GM10266 (cell line): ENCODE results near the gene ALDH5A1.

Experiments
- DNase-seq: peaks from one replicate; pipeline ENCODE4 v3.0.0; 2012; ENCODE audit errors: extremely low spot score
- TF ChIP-seq, protein P1 (sequence below): IDR thresholded peaks from 2 replicates; pipeline ENCODE4 v1.5.1; 2012; ENCODE audit warnings: mild to moderate bottlenecking, low read depth; ENCODE audit not compliant: control insufficient read depth, insufficient read depth; ENCODE audit errors: missing control alignments

ALDH5A1 gene

DNA sequence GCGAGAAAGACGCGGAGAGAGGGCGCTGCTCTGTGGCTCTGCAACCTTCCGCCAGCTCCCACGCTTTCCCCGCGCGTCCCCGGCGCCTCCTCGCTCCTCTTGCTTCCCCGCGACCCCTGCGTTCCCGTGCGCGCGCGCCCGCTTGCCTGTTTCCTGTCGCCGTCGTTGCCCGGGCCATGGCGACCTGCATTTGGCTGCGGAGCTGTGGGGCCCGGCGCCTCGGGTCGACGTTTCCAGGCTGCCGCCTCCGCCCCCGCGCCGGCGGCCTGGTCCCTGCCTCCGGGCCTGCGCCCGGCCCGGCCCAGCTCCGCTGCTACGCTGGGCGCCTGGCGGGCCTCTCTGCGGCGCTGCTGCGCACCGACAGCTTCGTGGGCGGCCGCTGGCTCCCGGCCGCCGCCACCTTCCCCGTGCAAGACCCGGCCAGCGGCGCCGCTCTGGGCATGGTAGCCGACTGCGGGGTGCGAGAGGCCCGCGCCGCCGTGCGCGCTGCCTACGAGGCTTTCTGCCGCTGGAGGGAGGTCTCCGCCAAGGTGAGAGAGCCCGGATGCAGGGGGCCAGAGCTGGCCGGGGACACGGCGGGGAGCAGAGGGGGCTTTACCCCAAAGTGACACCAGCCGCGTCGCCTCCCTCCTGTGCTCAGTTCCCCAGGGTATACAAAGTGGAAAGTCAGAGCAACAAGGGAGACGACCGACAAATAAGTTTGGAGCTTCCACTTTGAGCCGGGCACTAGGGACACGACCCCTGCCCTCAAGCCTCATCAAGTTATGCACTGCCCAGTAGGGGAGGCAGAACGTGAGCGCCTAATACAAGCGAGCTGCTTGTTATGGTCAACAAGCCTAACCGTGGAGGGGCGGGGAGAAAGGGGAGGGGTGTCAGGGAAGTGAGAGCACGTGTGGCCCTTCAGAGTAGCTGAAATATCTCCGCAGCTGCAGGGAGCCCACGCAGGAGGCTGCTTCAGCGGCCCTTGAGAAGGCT is at the start of gene ALDH5A1:
ALDH5A1 (plus strand) TSS at position 149 of the 975 bp plus-strand sequence; CDS start at position 177, 28 bp downstream.
- TF ChIP-seq, protein P1, sequence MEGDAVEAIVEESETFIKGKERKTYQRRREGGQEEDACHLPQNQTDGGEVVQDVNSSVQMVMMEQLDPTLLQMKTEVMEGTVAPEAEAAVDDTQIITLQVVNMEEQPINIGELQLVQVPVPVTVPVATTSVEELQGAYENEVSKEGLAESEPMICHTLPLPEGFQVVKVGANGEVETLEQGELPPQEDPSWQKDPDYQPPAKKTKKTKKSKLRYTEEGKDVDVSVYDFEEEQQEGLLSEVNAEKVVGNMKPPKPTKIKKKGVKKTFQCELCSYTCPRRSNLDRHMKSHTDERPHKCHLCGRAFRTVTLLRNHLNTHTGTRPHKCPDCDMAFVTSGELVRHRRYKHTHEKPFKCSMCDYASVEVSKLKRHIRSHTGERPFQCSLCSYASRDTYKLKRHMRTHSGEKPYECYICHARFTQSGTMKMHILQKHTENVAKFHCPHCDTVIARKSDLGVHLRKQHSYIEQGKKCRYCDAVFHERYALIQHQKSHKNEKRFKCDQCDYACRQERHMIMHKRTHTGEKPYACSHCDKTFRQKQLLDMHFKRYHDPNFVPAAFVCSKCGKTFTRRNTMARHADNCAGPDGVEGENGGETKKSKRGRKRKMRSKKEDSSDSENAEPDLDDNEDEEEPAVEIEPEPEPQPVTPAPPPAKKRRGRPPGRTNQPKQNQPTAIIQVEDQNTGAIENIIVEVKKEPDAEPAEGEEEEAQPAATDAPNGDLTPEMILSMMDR: peak; percentile 47
- DNase-seq: peak; percentile 85

DNA sequence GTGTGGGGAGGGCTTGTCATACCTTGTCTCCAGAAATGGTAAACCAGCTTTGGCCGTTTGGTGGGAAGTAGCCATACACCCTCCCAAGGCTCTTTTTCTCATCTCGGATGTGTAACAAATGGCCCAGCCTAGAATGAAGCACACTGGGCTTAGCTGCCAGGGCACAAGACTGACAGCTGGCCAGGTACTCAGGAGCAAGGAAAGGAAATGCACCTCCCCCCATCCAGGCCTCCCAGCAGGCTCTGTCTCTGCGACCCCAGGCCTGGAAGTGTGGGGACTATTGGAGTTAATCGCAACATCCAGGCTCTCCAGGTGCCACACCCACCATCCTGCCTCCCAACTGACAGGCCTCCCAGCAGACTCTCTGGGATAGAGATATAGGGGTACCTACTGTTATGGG is 49.1 kb upstream of the ALDH5A1 start:
- TF ChIP-seq, protein P1: no peak
- no peak for DNase-seq

DNA sequence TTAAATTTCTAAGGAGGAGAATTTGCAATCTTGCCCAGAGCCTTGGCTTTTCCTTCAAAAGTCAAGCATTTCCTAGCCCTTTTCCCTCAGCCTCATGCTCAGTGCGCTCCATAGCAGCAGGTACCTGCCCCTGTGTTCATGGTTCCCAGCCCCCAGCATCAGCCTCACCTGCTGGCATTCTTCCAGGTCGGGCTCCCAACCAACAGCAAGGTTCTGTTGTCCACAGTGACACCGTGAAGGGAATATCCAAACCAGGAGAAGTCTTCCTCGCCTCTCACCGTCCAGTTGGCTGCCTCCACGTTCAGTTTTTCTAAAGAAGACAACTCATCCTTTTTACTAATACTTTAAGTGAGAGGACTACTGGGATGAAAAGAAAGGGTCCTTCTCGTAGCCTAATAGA is 48.1 kb upstream of the ALDH5A1 start:
- DNase-seq: no peak
- TF ChIP-seq, protein P1: no peak

DNA sequence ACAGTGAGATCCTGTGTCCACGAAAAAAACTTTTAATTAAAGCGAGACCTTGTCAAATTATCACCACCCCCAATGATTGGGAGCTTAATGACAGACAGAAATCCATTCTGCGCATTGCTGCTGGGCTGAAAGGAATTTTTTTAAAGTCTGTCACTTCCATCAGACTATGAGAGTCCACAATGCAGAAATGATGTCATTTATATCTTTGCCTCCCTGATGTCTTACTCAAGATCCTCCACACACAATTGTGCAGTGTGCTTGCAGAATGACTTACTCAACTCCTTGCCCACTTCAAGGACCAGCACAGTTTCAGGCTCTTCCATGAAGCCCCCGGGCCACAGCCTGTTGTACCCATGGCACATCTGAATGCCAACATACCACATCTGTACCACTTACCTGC is 46.4 kb upstream of the ALDH5A1 start:
- DNase-seq: no peak

DNA sequence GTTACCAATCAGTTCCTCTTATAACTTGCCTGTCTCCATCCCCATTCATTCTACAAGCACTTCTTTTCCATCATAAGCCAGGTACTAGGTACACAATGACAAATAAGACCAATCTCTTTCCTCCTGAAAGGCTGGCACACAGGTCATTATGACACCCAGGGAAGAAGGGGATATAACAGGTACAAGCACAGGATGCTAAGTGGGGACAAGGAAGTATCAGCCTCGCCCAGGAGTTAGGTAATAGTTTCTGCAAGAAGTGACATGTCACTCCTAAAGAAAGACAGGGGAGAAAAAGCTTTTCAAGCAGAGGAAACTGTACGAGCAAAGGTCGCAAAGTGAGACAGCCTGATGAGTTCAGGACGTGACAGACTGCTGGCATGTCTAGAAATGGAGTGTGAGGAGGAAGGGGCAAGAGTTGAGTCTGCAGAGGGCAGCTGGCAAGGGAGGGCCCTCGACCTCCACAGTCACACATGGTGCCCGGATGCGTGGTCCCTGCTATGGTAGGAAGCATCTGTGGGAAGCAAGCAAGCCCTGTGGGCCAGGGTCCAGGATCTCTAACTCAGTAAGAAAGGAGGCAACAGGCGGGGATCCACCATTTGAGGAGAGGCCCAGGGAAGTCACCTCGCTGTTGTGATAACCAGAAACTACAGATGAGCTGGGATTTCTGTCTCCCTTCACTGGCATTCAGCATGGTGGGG is 45.8 kb upstream of the ALDH5A1 start:
- TF ChIP-seq, protein P1: no peak
- DNase-seq: no peak

More for the DNA sequence above, 46.4 kb upstream of the ALDH5A1 start:
- TF ChIP-seq, protein P1: no peak

DNA sequence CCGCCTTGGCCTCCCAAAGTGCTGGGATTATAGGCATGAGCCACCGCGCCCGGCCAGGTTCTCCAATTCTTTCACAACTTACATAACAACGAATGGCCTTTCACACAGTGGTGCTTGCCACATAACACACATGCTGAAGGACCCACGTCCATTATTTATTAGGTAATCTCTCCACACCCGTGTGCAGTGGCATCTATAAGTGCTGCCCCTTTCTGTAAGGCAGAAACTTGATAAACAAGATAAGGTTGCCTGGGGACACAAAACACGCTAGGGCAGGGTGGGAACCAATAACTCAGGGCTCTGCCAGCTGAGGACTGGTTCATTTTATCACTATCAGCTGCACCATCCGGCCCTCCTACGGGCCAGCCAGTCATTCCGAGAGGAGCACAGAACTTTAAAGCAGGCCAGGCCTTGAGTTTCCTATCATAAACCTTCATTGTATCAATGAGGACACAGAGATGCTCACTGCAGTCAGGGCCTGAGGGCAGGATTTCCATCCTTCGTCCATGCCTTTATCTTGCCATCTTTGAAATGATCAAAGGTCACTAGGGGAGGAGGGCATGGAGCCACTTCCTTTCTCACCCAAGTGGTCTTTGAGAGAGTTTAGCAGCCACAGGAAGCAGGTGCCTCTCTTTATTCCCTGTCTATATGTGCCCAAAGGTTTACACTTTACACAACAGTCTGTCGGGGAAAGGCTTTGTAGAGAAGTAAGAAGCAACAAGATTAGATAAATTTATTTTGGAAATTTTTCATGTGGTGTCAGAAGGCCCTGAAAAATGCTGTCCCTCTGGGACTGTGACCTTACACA is 43.0 kb upstream of the ALDH5A1 start:
- no peak for DNase-seq
- TF ChIP-seq, protein P1: no peak
